NK-92 treated with Interleukin-12 subunit alpha and Interleukin-12 subunit beta, amount 100 ng/mL, for 24 hours (cell line): Measurements from ENCODE around the gene ANXA6.

Experiments used
- DNase-seq: peaks from one replicate; lab custom pipeline; 2025; lab: John Stamatoyannopoulos, UW

The ANXA6 gene

GRCh38 chr5:151153766-151154272 lies 3.8 kb downstream of the ANXA6 start:
- DNase-seq, result no peak

- no peak for DNase-seq
These were observed 4.3 kb downstream of the ANXA6 start for GRCh38 chr5:151153300-151153699.

- no peak for DNase-seq
These were observed 5.8 kb downstream of the ANXA6 start for GRCh38 chr5:151151793-151152192.

- DNase-seq, result no peak
These were observed 6.3 kb downstream of the ANXA6 start for GRCh38 chr5:151151263-151151660.

GRCh38 chr5:151150471-151151262 lies 6.9 kb downstream of the ANXA6 start:
- DNase-seq, result peak; percentile 47

- DNase-seq, result no peak
These were observed 9.0 kb downstream of the ANXA6 start for GRCh38 chr5:151148583-151148982.

GRCh38 chr5:151147033-151147432 lies 10.5 kb downstream of the ANXA6 start:
- no peak for DNase-seq

GRCh38 chr5:151146061-151146460 lies 11.5 kb downstream of the ANXA6 start:
- DNase-seq, result no peak

GRCh38 chr5:151144922-151145321 lies 12.7 kb downstream of the ANXA6 start:
- no peak for DNase-seq

- DNase-seq, result no peak
These were observed 13.3 kb downstream of the ANXA6 start for GRCh38 chr5:151144275-151144674.

GRCh38 chr5:151143645-151144044 lies 13.9 kb downstream of the ANXA6 start:
- no peak for DNase-seq

GRCh38 chr5:151142933-151143332 lies 14.6 kb downstream of the ANXA6 start:
- DNase-seq, result no peak

GRCh38 chr5:151141535-151141934 lies 16.0 kb downstream of the ANXA6 start:
- no peak for DNase-seq

GRCh38 chr5:151140686-151141459 lies 16.7 kb downstream of the ANXA6 start:
- no peak for DNase-seq

- DNase-seq, result no peak
These were observed 17.9 kb downstream of the ANXA6 start for GRCh38 chr5:151139646-151140045.

GRCh38 chr5:151139015-151139414 lies 18.6 kb downstream of the ANXA6 start:
- no peak for DNase-seq

- DNase-seq, result no peak
These were observed 19.5 kb downstream of the ANXA6 start for GRCh38 chr5:151138114-151138513.

- no peak for DNase-seq
These were observed 20.3 kb downstream of the ANXA6 start for GRCh38 chr5:151137067-151137825.

GRCh38 chr5:151134228-151134627 lies 23.4 kb downstream of the ANXA6 start:
- no peak for DNase-seq

- no peak for DNase-seq
These were observed 24.6 kb downstream of the ANXA6 start for GRCh38 chr5:151132963-151133362.

GRCh38 chr5:151130922-151131891 lies 26.4 kb downstream of the ANXA6 start:
- no peak for DNase-seq
